NB4 (cell line): ENCODE data around the gene CFAP100.

Source experiments
- CTCF ChIP-seq: IDR thresholded peaks from one replicate; pipeline ENCODE4 v1.5.1; 2012; ENCODE audit warnings: low read depth, low read length
- MYC ChIP-seq: IDR thresholded peaks from 2 replicates; pipeline ENCODE4 v1.6.1; 2011; ENCODE audit warnings: low read depth, low read length
- POLR2A ChIP-seq: IDR thresholded peaks from 2 replicates; pipeline ENCODE4 v1.6.1; 2011; ENCODE audit warnings: mild to moderate bottlenecking; ENCODE audit not compliant: insufficient read length; ENCODE audit errors: extremely low read depth

DNA sequence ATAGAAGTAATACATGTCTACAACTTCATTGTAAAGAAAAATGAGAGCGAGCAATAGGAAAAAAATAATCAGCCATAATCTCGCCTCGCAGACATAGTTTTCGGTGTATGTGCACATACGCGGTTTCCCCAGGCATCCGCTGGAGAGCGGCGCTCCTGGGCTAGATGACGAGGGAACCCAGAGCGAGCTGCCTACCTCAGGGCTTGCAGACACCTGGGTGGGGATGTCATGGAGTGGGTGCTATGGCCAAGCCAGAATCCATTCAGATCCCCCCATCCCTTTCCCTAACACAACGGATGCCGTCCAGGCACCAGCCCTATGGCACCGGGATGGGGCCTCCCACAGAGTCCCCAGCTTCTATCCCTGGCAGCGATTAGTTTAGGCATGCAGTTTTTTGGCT, 4.5 kb upstream of the CFAP100 start:
- no peak for TF ChIP-seq CTCF
- no peak for TF ChIP-seq MYC
- TF ChIP-seq POLR2A, result no peak
